Fibroblast of villous mesenchyme (primary cell): Measurements from ENCODE around the gene ADAM33. TPM values are rescaled to one million over a fixed set of nuclear protein-coding genes. Genes with fewer than 3 reads are reported as not detected.

Experiments used
- total RNA-seq: library from RNA; depleted of rRNA; stranded (reverse); fragments of >200 nt; gene quantifications from 2 replicates; pipeline ENCODE4 v1.2.3, GENCODE V29; 2012

Gene ADAM33
- total RNA-seq, 1 donor: 53.1 TPM

Other genes starting within 250 kb of the ADAM33 start
- gene ATRN, start 211.0 kb downstream of the ADAM33 start, total RNA-seq: 35.4 and 39.3 TPM in 2 replicates
- gene GFRA4, start 18.6 kb downstream of the ADAM33 start, total RNA-seq: not detected in 2 replicates
- not detected in 2 replicates for gene SIGLEC1, start 30.6 kb upstream of the ADAM33 start, total RNA-seq
- under 0.01 TPM in 1 of 2 replicates, not detected in the other for gene HSPA12B, start 50.7 kb upstream of the ADAM33 start, total RNA-seq
- gene ADISSP, start 85.7 kb upstream of the ADAM33 start, total RNA-seq: 26.8 and 34.8 TPM in 2 replicates
- gene SPEF1, start 99.4 kb upstream of the ADAM33 start, total RNA-seq: under 0.01 and 0.32 TPM in 2 replicates
- gene CENPB, start 104.7 kb upstream of the ADAM33 start, total RNA-seq: 87.7 and 106 TPM in 2 replicates
- 28.0 and 46.2 TPM in 2 replicates for gene CDC25B, start 114.3 kb upstream of the ADAM33 start, total RNA-seq
- 17.7 and 20.6 TPM in 2 replicates for gene AP5S1, start 138.5 kb upstream of the ADAM33 start, total RNA-seq
- gene MAVS, start 164.8 kb upstream of the ADAM33 start, total RNA-seq: 26.7 and 32.4 TPM in 2 replicates
- gene PANK2, start 207.4 kb upstream of the ADAM33 start, total RNA-seq: 53.5 and 64.8 TPM in 2 replicates